Measurements from ENCODE around the gene SECTM1. TPM values are rescaled to one million over a fixed set of nuclear protein-coding genes. Genes with fewer than 3 reads are reported as not detected.

Gene SECTM1
- total and polyA plus RNA-seq, 9 of the 15 experiments (the other 6 are each of a cell fraction or from before 2014, with no cell fraction given) = 0.11 to 0.46 (median 0.18) TPM; not detected in 6

DNA sequence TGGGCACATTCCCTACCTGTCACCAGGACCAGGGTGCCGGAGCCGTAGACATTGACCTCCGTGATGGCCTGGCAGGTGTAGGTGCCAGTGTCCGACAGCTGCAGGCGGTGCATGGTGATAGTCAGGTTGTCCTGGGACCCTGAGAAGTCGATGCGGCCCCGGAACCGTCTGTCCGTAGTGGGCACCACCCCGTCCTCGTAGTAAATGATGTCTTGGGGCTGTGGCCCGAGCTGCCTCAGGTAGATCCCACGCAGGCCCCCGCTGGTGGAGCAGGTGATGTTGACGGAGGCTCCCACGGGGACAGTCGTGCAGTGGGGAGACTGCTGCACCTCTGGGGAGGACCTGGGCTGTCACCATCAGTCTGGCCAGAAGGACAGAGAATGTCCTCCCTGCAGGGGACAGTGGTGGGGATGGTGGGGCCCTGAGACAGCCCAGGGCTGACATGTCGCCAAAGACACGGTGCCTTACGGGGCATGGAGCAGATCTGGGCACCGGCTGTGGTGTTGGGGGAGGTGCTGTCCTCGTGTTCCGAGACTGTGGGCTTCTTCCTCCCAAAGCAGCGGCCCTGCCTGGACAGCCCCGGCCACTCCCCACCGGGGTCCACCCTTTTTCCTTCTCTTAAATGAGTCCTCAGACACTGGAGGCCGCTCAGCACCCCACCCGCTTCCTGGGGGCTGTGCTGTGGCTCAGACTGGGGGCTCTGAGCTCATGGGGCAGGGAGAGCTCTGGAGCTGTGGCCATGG is 16.7 kb downstream of the SECTM1 start (continued):
- TF ChIP-seq, protein P1, sequence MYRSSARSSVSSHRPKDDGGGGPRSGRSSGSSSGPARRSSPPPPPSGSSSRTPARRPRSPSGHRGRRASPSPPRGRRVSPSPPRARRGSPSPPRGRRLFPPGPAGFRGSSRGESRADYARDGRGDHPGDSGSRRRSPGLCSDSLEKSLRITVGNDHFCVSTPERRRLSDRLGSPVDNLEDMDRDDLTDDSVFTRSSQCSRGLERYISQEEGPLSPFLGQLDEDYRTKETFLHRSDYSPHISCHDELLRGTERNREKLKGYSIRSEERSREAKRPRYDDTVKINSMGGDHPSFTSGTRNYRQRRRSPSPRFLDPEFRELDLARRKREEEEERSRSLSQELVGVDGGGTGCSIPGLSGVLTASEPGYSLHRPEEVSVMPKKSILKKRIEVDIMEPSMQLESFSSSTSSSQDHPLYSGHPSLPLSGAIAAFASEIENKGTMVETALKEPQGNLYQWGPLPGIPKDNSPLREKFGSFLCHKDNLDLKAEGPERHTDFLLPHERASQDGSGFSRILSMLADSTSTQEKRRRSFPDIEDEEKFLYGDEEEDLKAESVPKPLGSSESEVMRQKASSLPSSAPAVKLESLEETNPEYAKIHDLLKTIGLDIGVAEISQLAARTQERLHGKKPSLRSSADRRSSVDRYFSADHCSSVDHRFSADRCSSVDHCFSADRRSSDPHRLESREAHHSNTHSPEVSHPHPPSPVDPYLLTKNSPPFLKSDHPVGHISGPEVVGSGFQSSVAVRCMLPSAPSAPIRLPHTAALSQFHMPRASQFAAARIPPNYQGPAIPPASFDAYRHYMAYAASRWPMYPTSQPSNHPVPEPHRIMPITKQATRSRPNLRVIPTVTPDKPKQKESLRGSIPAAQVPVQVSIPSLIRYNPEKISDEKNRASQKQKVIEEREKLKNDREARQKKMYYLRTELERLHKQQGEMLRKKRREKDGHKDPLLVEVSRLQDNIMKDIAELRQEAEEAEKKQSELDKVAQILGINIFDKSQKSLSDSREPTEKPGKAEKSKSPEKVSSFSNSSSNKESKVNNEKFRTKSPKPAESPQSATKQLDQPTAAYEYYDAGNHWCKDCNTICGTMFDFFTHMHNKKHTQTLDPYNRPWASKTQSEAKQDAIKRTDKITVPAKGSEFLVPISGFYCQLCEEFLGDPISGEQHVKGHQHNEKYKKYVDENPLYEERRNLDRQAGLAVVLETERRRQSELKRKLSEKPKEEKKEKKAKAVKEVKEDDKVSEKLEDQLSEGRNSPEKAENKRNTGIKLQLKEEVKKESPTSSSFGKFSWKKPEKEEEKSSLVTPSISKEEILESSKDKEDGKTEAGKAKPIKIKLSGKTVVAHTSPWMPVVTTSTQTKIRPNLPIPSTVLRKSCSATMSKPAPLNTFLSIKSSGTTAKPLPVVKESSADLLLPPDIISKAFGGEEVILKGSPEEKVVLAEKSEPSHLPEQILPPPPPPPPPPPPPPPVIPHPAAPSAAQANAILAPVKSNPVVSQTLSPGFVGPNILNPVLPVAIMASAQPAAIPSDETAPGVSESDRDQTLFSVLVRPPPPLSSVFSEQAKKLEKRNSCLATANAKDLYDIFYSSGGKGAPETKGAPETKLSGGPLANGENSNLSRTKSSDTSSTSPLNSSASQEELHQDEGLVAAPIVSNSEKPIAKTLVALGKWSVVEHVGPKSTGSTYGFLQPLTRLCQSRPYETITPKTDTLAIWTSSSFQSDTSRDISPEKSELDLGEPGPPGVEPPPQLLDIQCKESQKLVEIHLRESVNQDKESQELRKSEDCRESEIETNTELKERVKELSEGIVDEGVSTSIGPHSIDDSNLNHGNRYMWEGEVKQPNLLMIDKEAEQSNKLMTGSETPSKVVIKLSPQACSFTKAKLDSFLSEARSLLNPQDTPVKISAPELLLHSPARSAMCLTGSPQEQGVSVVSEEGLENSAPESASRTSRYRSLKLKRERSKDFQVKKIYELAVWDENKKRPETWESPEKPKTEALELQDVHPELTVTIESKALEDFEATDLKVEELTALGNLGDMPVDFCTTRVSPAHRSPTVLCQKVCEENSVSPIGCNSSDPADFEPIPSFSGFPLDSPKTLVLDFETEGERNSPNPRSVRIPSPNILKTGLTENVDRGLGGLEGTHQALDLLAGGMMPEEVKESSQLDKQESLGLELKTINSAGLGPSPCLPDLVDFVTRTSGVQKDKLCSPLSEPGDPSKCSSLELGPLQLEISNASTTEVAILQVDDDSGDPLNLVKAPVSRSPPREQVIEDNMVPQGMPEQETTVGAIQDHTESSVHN (IDR thresholded peaks at IDR 0.05; ENCODE audit: borderline replicate concordance in 1 of 2, low read depth in 1 of 2) = no peak
- TF ChIP-seq KLF6 (CRISPR knock-in tag; IDR thresholded peaks at IDR 0.05; ENCODE audit: borderline replicate concordance) = no peak
- TF ChIP-seq E2F3 (CRISPR knock-in tag; IDR thresholded peaks at IDR 0.05) = no peak
- TF ChIP-seq CCAR2 (IDR thresholded peaks at IDR 0.05; ENCODE audit: low read depth, low read length) = no peak
- no peak for TF ChIP-seq KAT8 (IDR thresholded peaks at IDR 0.05; ENCODE audit: low read depth)
- no peak for TF ChIP-seq ZNF175 (CRISPR knock-in tag; IDR thresholded peaks at IDR 0.05; ENCODE audit: low read depth)
- TF ChIP-seq NFIX (CRISPR knock-in tag; IDR thresholded peaks at IDR 0.05; ENCODE audit: low read depth) = no peak
- no peak for TF ChIP-seq FOXK1 (CRISPR knock-in tag; IDR thresholded peaks at IDR 0.05; ENCODE audit: borderline replicate concordance)
- TF ChIP-seq TFAM (CRISPR knock-in tag; conservative IDR thresholded peaks at IDR 0.05) = no peak
- TF ChIP-seq CBX2 (IDR thresholded peaks at IDR 0.05; ENCODE audit: insufficient read depth, low read length, poor library complexity, severe bottlenecking) = no peak
- no peak for TF ChIP-seq CEBPB (tag; IDR thresholded peaks at IDR 0.05)
- no peak for TF ChIP-seq NR1H2 (CRISPR knock-in tag; IDR thresholded peaks at IDR 0.05)
- TF ChIP-seq, protein P2, sequence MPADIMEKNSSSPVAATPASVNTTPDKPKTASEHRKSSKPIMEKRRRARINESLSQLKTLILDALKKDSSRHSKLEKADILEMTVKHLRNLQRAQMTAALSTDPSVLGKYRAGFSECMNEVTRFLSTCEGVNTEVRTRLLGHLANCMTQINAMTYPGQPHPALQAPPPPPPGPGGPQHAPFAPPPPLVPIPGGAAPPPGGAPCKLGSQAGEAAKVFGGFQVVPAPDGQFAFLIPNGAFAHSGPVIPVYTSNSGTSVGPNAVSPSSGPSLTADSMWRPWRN (IDR thresholded peaks at IDR 0.05; ENCODE audit: low read depth) = no peak
- TF ChIP-seq CBX3 (IDR thresholded peaks at IDR 0.05; ENCODE audit: borderline replicate concordance in 1 of 2, low read length in 2 of 2) = no peak
- TF ChIP-seq HDAC6 (IDR thresholded peaks at IDR 0.05; ENCODE audit: low read depth, low read length) = no peak
- no peak for TF ChIP-seq ZNF583 (CRISPR knock-in tag; IDR thresholded peaks at IDR 0.05)
